Measurements from ENCODE around the gene RXRA.
A peak's percentile ranks its signal among the peaks of the same experiment; 100 is the strongest.

RXRA gene

GRCh38 chr9:134369416-134370212, 43.4 kb downstream of the RXRA start:
- no peak for DNase-seq

GRCh38 chr9:134370213-134370492, 43.9 kb downstream of the RXRA start:
- DNase-seq, result no peak

DNA sequence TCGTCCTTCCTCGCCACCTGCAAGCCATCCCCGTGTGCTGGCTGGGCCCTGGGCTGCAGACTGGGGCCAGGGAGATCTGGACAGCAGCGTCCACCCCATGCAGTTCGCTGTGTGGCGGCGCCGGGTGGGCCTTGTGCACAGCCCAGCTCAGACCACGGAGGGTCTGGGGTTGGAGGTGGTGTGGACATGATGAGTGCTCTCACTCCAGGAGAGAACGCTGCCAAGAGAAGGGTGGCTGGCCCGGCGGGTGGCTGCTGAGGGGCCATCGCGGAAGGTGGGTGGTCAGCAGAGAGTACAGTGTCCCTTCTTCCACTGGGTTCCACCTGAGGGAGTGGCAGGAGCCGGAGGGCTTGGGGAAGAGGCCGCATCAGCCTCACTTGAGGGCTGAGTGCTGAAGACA, 44.4 kb downstream of the RXRA start:
- DNase-seq, result no peak

DNA sequence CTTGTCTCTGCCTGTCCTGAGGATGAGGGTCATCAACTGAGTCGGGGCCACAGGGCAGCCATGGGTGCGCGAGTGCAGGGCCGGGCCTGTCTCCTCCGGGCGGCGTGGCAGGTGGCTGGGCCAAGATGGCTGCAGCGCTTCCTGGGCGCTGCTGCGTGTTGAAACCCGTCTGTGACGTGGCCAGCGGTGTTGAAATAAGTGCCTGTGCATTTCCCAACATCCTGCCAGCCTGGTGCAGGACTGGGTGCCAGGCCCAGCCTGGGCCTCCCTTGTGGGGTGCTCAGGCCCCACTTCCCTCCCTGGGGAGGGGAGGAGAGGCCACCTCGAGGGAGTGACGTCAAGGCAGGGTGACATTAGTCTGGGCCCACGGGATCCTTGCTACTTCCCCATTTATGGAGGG, 45.5 kb downstream of the RXRA start:
- DNase-seq, result no peak

DNA sequence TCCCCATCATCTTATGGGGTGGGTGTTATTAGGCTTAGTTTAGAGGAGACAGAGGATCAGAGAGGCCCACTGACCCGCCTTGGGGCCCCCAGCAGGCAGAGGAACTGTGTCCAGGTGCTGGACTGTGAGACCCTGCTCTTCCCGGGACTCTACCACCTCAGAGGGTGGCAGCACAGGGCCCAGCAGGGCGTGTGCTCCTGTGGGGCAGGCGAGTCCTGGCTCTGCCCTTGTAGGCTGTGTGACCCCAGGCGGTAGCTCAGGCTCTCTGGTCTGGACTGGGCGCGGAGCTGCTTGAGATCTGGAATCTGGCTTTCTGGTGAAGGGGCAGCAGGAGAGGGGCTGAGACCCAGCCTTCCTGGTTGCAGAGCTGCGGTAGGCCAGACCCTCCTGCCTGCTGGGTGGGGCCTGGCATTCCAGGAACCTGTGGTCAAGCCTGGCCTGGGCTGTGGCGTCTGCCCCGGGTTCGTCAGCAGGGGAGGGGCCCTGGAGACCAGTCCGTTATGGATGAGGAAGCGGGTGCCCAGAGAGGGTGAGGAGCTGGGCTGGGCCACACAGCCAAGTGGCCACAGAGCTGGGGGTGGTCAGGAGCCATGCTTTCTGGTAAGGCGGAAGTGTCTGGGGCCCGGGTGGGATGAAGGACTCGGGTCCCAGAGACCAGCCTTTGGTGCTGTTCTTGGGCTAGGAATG, 46.5 kb downstream of the RXRA start:
- DNase-seq, result no peak

DNA sequence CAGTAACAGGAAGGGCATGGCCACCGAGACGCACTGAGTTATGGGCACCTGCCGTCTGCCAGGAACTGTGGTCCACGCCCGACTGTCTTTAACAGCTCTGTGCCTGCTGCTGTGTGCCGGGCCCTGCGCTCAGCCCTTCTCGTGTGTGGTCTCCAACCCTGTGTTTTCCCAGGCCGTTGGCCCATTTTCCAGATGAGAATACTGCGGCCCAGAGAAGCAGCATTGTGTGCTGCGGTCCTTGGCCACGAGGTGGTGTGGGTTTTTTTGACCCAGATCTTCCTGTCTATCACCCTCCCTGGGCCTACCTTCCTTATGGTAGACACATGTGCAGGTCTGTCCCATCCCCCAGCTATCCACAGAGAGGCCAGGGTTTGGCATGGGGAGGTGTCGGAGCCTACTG, 47.0 kb downstream of the RXRA start:
- no peak for DNase-seq

DNA sequence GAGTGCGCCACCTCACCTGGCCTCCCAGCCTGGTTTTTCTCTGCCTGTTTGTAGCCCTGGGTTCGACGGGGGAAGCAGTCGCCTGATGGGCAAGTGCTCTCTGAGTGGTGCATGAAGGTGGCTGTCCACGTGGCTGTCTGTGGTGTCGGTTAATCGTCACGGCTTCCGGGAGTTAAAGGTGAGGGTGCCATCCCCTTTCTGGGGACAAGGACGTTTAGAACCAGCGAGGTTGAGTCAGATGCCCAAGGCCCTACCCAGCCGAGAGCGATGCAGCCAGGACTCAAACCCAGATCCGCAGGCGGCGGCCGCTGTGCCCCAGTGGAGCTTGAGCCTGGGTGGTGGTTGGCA, 47.7 kb downstream of the RXRA start:
- no peak for DNase-seq

GRCh38 chr9:134374301-134375010, 48.2 kb downstream of the RXRA start:
- DNase-seq, result no peak

GRCh38 chr9:134375011-134375390, 48.7 kb downstream of the RXRA start:
- DNase-seq, result no peak

- DNase-seq, result peak; percentile 17
These were observed 49.5 kb downstream of the RXRA start for GRCh38 chr9:134375430-134376385.

DNA sequence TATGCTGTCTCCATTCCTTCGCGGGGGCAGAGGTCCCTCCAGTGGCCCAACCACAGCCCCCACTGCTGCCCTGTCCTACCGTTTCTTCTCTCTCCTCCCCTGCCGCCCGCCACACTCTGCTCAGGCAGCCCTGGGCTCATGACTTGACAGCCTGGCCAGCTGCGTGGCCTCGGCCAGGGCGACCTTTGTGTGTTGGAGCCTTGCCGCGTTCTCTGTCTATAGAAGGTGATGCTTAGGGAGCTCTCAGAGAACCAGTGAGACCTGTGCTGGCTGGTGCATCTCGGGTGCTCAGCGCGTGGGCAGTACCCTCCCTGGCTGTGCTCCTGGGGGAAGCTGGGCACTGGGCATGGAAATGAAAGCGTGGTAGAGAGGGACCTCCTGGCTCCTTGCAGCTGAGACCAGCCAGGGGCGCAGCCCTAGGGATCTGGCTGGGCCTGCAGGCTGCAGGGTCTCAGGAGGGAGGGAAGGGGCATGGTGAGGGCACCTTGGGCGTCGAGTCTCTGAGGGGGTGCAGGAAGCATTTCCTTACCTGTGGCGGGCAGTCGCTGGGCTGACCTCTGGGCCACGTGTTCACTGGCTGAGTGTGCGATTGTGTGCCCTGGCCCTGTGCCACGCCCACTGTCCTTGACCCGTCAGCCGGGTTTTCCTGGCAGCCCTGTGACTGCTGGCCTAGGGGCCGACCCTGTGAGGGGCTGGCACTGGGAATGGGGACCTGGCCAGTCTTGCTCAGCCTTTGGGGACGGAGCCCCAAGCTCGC, 50.3 kb downstream of the RXRA start:
- DNase-seq, result no peak

DNA sequence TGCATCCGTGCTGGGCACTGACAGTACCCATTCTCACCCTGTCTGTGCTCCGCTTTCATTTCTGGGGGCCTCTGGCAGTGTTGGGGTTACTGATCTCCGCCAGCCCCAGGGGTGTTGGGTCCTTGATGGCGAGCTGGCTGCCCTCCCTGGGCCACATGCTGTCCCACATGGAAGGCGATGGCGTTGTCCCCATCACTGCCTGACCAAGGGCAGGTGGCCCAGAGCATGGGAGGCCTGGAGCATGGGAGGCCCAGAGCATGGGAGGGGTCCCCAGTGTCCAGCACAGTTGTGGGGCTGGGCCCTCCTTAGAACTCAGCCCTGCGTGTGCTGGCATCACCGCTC, 50.9 kb downstream of the RXRA start:
- no peak for DNase-seq

DNA sequence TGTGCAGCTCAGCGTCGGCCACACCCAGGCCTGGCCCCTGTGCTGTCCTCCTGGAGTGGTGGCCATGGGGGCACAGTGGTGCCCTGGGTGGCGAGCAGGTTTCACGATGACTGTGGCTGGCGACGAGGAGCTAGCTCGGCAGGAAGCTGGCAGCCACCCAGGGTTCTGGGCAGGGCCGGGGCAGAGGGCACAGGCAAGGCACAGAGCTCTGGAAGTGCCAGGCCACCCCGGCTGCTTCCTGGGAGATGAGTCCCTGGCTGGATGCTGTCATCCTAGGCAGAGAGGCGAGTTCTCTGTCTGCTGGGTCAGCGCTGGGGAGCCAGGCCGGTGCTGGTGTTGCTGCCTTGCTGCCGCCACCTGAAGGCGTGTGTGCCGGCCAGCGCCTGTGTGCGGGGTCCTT, 51.7 kb downstream of the RXRA start:
- DNase-seq, result no peak

GRCh38 chr9:134378901-134379338, 52.7 kb downstream of the RXRA start:
- peak; percentile 27 for DNase-seq

GRCh38 chr9:134379831-134380365, 53.6 kb downstream of the RXRA start:
- no peak for DNase-seq

DNA sequence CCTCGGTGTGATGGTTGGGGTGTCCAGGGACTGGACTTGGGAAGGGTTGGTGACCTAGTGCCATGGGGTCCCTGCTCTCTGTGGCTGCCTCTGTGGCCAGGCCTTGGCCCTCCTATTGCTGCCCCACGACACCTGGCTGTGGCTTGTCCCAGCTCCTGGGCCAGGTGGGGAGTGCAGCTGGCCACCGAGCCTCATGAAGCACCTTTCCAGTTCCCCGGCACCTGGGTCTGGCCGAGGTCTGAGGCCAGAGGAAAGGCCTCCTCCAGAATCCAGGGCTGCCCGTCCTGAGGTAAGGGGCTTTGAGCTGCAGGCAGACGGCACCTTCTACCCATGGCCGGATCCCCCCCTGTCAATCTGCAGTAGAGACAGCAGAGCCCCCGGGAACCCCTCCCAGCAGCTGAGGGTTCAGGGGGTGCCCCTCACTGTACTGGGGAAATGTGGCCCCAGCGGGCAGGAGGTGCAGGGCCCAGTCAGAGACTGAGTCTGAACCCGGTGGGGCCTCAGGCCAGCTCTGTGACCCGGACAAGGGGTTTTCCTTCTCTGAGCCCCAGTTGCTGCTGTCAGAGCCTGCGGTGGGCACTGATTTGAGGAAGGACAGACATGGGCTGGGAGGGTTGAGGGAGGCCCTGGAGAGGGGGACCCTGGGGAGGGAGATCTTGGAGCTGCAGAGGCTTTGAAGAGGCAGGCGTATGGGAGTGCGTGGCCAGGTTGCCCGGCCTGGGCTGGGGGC, 54.5 kb downstream of the RXRA start:
- DNase-seq, result no peak

GRCh38 chr9:134381272-134381661, 55.0 kb downstream of the RXRA start:
- DNase-seq, result no peak

- DNase-seq, result no peak
These were observed 55.6 kb downstream of the RXRA start for GRCh38 chr9:134381671-134382516.

DNA sequence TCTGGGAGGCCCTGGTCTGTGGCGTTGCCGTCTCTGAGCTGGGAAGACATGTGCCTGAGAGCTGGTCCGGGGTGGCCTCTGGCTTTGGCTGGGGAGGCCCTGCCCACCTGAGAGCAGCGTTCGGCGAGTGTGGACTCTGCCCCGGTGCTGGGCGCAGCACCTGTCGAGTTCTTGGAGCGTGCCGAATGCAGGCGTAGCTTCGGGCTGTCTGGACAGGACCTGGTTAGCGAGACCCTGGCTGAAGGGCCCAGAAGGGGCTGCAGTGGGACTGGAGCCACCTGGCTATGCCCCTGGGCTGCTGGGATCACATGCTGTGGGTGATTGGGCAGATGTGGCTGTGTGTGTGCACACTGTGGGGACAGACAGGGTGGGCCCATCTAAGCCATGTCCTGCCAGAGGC, 56.5 kb downstream of the RXRA start:
- no peak for DNase-seq

- no peak for DNase-seq
These were observed 56.9 kb downstream of the RXRA start for GRCh38 chr9:134383148-134383547.
